ENCODE measurements around the gene PDPR.
"Not testable (repeated sequence)": the region's sequence is repeated elsewhere in the genome, so short reads cannot be mapped to it uniquely, and the experiment has no call there.

Gene PDPR

GRCh38 chr16:70135796-70136195, 21.7 kb downstream of the PDPR start:
- DNase-seq, result not testable (repeated sequence)

GRCh38 chr16:70136595-70136994, 22.5 kb downstream of the PDPR start:
- not testable (repeated sequence) for DNase-seq

DNA sequence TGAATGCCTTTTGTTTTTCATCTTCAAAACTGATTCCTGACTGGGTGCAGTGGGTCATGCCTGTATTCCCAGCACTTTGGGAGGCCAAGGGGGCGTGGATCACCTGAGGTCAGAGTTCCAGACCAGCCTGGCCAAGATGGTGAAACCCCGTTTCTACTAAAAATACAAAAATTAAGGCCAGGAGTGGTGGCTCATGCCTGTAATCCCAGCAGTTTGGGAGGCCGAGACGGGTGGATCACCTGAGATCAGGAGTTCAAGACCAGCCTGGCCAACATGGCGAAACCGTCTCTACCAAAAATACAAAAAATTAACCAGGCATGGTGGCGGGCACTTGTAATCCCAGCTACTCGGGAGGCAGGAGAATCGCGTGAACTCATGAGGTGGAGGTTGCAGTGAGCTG, 28.6 kb downstream of the PDPR start:
- DNase-seq, result not testable (repeated sequence)

- not testable (repeated sequence) for DNase-seq
Observed at GRCh38 chr16:70143231-70143895, 29.2 kb downstream of the PDPR start.

GRCh38 chr16:70147853-70148252, 33.7 kb downstream of the PDPR start:
- not testable (repeated sequence) for DNase-seq

DNA sequence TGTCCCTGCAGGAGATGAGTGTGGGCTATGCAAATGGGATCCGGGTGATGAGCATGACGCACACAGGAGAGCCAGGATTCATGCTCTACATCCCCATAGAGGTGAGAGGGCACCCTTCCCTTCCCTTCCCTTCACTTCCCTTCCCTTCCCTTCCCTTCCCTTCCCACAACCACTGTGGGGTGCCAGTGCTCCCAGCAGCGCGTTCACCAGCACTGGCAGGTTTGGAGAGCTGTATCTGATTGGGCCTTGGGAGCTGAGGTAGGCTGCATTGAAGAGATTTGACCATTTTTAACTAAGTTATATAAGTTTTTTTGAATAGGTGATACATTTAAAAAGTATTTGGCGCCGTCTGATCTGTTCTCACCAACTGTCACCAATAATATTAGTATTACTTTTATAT, 34.3 kb downstream of the PDPR start:
- not testable (repeated sequence) for DNase-seq

- not testable (repeated sequence) for DNase-seq
Observed at GRCh38 chr16:70149296-70149695, 35.2 kb downstream of the PDPR start.

GRCh38 chr16:70151391-70151790, 37.3 kb downstream of the PDPR start:
- no peak for DNase-seq

DNA sequence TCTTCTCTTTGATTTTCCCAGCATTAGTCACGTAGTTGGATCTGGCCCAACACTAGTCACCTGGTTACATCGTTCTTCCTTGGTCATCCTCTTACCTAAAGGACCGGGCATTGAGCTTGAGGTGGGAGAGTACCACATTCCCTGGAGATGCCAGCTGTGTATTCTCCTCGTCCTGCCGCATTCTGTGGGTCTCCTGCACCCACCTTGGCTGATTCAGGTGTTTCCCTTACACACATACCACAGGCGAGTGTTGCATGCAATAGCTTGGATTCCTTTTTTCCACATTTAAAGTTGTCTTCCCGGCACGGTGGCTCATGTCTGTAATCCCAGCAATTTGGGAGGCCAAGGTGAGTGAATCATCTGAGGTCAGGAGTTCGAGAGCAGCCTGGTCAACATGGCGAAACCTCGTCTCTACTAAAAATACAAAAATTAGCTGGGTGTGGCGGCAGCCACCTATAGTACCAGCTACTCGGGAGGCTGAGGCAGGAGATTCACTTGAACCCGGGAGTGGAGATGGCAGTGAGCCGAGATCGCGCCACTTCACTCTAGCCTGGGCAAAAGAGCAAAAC, 37.9 kb downstream of the PDPR start:
- no peak for DNase-seq

DNA sequence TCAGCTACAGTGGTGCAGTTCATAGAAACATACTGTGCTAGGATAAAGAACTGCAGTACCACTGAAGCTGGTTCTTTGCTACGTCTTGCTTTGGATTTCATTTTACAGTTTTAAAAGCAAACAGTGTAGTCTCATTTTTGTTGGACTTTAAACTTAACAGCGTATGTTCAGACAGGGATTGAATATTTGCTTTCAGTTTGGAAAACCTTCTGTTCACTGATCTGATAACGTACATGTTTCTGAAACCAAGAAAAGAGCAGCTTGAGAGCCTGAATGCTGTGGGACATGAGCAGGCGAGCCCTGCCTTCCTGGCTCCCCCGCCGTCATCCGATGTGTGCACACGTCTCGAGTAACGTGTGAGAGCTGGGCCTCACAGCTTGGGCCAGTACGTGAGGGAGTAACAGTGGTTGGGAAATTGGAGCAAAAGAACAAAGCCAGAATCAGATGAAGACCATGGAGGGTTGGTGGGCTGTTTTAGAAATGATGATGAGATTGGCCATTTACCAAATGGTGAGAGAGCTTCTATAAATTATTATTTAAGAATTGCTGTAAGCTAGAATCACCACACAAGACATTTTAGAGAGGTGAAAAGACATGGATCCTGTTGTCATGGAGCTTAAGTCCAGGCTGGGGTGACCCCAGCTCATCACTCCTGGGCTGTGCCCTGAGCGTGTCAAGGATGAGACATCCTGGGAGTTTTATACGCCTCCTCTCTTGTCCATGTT, 38.6 kb downstream of the PDPR start:
- DNase-seq, result no peak

GRCh38 chr16:70154736-70155135, 40.6 kb downstream of the PDPR start:
- not testable (repeated sequence) for DNase-seq

DNA sequence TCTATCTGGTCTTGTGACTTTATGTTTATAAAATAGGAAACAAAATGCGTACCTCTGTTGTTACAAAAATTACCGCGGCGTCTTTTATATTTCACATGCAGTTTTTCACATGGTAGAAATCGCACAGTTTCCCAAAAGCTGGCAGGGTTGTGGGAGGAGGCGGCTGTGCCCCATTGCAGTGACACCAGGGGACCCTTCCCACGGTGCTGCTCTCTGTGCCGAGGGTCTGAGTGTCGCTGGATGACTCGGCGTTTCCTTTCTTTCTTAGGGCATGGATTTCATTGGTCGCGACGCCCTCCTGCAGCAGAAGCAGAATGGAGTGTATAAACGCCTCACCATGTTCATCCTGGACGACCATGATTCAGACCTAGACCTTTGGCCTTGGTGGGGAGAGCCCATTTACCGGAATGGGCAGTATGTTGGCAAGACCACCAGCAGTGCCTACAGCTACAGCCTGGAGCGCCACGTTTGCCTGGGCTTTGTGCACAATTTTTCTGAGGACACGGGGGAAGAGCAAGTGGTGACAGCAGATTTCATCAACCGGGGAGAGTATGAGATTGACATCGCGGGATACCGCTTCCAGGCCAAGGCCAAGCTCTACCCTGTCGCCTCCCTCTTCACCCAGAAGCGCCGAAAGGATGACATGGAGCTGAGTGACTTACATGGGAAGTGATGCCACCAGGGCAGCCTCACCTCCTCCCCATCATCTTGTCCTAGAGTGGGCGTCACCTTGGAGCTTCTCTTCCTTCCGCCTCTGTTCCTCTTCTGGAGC, 42.3 kb downstream of the PDPR start:
- no peak for DNase-seq

GRCh38 chr16:70157105-70157476, 43.0 kb downstream of the PDPR start:
- DNase-seq, result no peak

GRCh38 chr16:70157477-70158260, 43.5 kb downstream of the PDPR start:
- DNase-seq, result no peak

DNA sequence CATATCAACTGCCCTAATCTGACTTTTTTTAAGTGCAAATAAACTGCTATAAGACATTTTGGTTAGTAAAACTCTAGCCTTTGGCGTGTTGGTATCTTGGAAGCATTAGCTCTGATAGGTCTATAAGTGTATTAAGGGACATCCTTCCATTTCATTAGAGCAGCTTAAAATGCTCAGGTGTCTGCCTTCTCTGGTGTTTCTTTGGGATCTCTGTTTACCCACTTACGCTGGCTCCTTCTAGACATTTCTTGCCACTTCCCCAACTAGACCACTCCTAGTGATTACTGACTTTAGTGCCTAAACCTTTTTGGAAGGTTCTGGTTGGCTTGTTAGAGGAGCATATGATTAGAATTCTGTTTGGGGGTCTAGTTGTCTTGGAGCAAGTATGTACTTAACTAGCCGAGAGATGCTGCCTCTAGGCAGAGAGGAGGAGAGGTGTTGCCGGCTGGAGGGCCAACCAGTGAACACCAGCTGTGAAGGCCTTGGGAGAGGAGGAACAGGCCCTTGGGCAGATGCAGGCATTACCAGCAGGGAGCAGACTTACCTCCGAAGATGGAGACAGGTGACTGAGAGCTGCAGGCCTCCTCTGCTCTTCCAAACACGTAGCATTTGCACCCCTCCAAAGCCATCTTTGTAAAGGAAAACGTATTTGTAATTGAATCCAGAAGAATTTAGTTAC, 44.3 kb downstream of the PDPR start:
- DNase-seq, result no peak

- no peak for DNase-seq
Observed at GRCh38 chr16:70159355-70160348, 45.5 kb downstream of the PDPR start.

GRCh38 chr16:70160388-70160787, 46.3 kb downstream of the PDPR start:
- DNase-seq, result no peak

- no peak for DNase-seq
Observed at GRCh38 chr16:70160821-70161220, 46.7 kb downstream of the PDPR start.

DNA sequence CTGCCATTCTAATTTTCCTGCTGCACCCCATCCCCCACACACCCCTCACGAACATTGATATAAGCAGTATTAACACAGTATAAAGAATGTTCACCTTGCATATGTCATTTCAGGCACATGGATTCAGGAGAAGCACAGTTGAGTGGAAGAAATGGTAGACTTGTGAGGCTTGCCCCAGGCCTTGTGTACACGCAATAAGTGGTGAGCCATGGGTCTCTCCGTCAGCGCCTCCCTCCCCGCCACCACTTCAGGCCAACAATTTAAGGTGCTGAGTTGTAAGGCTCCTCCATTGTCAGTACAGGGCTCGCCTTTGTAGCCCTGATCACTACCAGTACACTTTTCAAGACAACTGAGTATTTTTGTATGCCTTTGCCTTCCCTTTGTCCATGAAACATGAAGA, 47.2 kb downstream of the PDPR start:
- DNase-seq, result no peak

GRCh38 chr16:70162041-70162451, 47.9 kb downstream of the PDPR start:
- DNase-seq, result no peak

DNA sequence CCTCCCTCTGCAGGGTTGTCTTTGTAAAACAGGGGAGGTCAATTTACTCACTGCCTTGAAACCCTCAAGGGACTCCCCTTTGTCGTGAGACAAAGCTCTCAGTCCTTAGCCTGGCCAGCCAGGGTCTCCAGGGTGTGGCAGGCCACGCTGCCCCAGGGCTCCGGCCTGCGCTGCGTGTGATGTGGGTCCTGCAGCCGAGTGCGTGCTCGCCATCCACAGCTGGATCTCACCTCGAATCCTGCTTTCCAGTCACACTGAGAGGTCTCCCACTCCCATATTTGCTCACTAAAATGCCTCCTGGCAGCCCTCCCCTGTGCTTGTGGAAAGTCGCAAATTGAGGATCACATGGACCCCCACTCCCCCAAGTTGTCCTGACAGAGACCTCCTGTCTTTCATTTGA, 49.5 kb downstream of the PDPR start:
- no peak for DNase-seq

Data from activated effector memory CD4-positive, alpha-beta T cell treated with anti-CD3 and anti-CD28 coated beads, Interleukin-2, amount 50 U/mL, for 16 hours (primary cell).